GM21528 (cell line): ENCODE results near the gene DEAF1.
"Not testable (repeated sequence)": the region's sequence is repeated elsewhere in the genome, so short reads cannot be mapped to it uniquely, and the experiment has no call there.

Experiments used
- ATAC-seq: cut with Tn5 transposase; IDR thresholded peaks from one replicate; pipeline ENCODE4 v1.9.1; 2021; ENCODE audit warnings: mild to moderate bottlenecking, moderate library complexity; ENCODE audit not compliant: unreplicated experiment, low FRiP score

Gene DEAF1

DNA sequence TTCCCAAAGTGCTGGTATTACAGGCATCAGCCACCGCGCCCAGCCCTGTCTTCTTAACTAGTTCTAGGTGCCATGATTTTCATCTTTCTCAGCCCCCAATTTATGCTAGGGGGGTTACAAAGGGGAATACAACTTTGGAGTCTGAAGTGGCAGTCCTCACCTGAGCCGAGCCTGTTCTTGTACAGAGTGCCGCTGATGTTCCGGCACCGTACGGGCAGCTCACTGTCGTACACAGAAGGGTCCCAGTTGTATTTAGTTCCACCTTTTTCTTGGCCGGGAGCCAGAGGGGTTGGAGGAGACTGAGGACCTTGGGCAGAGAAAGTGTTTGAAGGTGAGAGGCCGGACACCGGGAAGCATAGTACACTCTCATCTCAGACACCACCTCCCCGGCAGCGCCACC, 7.3 kb downstream of the DEAF1 start:
- ATAC-seq = no peak

DNA sequence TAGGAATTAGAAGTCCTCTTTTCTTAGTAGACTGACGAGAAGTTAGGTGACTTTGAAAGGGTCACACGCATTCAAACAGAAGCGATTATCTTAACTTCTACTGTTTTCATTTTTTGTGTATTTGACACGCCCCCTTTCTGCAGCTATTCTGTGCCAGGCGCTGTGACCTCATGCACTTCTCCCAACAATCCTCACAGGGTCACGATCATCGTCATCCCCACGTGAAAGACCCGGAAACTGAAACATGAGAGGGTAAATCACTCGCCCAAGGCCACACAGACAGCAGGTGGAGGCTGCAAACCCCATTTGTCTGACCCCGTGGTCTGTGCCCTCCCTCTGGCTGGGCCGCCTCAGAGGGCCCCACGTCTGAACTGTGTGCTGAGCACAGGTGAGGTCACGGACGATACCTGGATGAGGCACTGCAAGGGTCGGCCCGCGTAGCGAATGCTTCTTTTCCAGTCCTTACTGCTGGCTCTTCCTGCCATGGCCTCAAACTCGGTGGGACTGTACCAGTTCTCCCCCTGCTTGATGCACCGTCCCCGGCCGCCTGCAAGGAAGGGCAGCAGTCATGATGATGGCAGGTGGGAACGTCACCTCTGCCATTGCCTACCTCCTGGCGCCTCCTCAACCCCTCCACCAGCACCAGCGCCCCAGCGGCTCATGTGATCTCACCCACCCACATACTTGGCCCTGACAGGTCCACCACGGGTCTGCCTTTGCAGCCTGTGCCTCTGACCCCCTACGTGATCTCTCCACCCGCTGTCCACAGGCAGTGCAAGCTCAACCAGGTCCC, 8.4 kb downstream of the DEAF1 start:
- ATAC-seq = no peak

DNA sequence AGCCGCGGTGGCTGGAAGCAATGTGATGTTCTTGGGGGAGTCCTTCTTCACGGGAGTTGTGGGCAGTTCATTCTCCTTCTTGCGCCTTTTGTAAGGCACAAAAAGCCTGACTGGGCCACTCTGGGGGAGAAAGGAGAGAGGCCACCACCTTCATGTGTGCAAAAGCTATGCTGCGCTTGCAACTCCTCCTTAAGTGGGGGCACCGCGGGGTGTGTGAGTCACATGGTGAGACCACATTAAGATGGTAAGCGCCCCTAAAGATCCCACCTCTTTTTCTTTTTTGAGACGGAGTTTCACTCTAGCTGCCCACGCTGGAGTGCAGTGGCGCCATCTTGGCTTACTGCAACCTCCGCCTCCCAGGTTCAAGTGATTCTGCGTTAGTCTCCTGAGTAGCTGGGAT, 14.1 kb downstream of the DEAF1 start:
- no peak for ATAC-seq

DNA sequence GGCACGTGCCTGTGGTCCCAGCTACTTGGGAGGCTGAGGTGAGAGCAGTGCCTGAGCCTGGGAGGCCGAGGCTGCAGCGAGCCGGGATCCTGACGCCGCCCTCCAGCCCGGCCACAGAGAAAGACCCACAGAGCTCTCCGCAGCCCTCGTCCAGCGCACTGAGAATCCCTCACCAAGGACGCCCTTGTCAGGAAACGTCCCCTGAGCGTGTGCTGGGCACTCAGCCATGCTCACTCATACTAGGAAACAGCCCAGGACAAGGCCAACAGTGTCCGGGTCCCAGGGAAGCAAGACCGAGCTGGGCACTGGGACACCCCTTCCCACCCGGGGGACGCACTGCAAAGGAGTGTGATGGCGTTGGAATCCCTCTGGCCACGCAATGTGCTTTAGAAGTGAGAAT, 14.5 kb downstream of the DEAF1 start:
- no peak for ATAC-seq

DNA sequence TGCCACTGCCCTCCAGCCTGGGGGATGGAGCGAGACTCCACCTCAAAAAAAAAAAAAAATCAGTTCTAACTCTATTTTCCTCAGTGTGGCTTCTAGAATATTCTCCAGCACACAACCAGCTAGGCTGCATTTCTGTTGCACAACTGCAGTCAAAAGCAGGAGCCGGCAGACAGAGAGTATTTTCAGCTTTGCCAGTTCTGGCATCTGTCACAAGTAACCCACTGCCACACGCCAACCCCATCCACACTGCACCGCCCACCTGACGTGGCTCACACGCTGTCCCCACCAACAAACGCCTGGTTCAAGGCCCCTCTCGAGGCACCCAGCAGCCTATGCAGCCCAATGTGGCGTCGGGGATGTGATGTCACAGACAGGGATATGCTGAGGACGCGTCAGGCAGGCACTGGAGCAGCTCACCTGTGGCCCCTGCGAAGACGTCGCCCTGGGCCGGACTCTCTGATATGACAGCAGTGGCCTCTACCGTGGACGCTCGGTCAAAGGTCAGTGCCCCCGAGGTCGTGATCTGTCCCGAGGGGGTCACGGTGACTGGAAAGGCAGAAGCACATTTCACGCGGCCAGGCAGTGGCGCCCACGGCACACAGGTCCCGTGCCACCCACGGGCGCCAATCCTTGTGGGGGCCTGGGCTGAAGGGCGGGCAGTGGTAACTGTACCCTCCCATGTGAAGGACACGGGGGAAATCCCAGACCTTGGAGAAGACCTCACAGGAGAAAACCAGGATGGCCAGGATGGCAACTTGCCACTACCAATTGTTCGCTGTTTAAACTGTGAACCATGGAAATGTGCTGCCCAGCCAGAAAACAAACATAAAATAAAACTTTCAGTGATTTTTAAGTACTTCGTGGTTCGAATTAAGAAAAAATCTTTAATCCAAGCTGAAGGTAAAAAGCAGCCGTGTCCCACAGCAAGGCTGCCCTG, 15.5 kb downstream of the DEAF1 start:
- ATAC-seq = no peak

DNA sequence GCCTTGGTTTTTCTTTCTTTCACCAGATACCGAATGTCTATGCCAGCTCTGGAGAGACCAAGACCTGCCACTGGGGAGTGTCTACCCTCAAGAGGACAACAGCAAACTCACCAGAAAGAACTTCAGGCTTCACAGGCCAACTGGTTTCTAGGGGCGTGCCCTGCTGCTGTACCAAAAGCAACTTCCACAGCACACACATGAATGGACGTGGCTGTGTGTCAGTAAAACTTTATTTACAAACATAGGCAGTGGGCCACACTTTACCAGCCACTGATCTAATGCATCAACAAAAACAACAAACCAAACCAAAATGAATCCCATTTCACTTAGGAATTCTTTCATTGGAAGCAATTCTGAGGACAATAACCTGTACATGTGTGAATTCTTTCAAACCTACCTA, 16.7 kb downstream of the DEAF1 start:
- ATAC-seq = no peak

DNA sequence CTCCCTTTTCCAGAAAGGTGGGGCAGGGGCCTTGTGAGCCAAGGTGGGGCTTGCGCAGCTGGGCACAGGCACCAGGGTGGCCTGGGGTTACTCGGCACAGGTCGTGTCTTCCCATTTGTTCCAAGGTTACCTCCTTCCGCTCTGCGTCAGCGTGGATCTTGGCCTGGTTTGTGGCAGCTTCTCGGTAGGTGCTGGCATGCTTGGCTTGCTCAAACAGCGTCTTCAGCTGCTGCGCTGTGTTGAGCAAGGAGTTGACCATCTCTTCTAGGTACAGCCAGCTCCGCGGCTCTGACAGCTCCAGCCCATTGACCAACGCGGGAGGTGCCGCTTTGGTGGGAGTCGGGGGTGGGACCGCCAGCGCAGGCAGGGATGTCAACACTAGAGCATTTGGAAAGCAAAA, 20.6 kb downstream of the DEAF1 start:
- ATAC-seq = no peak

DNA sequence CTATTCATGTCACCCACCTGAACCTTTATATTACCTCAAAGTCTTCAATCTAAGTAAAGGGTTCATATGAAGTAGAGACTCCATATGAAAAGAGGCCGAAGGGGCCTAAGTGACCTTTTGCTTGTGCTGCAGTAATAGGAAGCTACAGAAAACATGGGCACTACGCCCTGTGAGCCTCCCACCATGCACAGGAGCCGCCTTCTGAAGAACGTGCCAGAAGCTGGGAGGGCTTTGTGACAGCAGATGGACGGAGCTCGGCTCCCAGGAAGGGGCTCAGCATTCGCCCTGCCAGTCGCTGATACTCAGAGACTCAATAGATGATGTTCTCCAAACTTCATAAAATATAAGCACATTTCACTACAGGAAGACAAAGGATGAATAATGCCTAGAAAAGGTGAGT, 21.2 kb downstream of the DEAF1 start:
- ATAC-seq = no peak

DNA sequence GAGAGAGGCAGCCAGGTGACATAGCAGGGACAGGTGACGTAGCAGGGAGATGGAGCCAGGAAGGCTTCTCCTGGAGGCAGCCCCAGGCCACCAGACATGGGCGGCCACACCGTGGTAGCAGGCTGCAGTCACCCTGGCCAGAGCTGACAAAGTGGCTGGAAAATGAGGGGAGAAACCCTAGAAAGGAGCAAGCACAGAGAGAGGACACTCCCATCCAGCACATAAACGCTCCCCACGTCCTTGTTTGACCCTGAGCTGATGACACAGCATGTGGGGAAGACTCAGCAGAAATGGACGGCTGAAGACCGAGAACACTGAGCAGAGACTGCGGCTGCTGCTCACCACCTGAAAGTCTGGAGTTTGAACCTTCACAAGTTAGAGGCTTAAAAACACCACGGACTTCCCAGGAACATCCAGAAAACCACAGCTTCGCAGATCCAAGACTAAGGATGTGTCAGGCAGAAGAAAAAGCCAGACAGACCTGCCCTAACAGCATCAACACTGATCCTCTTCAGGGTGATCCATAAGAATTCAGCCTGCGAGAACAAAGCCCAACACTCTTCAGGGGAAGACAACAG, 29.2 kb downstream of the DEAF1 start:
- no peak for ATAC-seq

DNA sequence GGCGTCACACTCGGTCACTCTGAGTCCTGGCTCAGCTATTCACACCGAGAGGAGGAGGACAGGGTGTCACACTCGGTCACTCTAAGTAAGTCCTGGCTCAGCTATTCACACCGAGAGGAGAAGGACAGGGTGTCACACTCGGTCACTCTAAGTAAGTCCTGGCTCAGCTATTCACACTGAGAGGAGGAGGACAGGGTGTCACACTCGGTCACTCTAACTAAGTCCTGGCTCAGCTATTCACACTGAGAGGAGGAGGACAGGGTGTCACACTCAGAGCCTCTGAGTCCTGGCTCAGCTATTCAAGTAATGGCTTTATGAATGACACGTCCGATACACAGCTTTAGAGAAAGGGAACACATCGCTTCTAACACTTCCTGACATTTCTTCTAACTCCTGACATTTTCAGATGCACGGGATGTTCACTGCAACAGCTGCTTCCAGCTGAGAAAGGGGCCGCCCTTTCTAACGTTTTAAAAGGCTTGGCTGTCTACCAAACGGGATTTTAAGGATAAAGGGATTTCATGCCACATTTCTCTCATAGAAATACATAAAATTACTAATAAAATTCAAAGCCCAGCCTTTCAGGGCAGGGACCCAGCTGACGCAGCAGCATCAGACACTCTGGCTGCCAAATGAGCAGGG, 29.8 kb downstream of the DEAF1 start:
- no peak for ATAC-seq

DNA sequence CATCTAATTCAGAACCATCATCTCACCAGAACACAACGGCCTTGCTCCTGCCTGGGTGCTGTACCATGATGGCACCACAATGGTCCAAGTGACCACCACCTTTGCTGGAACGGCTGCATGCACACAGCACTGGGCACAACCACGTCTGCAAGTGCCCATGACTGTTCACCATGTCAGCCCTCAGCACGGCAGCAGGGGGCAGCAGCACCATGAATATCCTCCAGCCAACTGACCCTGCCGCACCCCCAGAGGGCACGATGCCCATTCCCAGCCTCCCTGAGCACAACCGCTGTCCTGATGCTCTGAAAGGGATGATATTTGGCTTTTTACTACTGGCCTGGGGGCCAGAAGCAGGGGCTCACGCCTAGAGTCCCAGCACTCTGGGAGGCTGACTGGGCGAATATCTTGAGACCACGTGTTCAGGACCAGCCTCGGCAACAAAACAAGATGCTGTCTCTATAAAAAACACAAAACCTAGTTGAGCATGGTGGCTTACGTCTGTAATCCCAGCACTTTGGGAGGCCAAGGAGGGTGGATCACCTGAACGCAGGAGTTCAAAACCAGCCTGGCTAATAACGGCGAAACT, 32.2 kb downstream of the DEAF1 start:
- no peak for ATAC-seq

DNA sequence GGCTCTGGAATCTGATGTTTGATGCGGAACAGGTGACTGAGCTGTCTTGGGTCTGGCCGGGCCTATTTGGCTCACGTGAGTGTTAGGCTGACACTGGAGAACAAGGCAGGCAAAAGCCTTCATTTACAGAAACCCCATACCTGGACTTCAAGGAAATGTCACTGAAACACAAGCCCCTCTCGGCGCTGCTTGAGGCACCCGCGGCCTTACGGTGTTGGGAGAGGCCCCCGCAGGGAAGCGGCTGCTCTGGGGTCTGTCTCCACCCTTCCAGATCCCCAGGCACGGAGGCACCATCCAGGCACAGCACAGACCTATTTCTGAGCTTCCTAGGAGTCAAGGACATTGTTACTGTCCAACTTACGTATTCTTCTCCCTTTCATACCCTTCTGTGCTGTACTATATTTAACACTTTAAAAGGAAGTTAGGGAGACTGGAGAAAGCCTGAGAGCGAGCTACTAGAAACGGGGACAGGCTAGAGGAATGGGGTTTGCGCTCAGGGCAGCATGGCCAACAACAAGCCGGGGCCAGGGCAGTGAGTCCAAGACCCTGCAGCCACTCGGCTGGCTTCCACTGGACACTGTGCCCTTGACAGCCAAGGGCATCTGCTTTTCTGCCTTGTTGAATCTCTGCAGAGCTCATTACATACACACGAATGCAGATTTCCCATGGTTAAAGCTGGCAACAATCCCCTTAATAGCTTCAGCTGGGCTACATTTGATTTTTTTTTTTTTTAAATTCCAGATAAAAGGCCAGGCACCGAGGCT, 34.2 kb downstream of the DEAF1 start:
- ATAC-seq = no peak

DNA sequence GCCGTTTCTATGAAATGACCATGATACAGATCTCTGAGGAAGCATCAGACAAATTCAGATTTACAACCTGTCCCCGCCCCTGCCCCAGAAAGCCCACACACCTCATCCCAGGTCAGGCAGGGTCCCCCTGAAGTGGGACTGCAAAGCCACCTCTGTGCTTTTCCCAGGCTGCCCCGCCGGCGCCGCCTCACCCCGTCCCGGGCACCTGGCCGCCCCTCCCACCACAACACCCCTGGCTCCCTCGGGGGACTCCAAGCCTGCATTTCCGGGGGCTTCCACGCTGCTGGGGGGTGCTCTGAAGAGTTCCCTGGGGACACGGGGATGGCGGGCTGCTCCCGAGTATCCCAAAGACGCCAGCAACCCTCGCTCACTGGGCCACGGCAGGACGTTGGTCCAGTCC, 34.7 kb downstream of the DEAF1 start:
- ATAC-seq = no peak

DNA sequence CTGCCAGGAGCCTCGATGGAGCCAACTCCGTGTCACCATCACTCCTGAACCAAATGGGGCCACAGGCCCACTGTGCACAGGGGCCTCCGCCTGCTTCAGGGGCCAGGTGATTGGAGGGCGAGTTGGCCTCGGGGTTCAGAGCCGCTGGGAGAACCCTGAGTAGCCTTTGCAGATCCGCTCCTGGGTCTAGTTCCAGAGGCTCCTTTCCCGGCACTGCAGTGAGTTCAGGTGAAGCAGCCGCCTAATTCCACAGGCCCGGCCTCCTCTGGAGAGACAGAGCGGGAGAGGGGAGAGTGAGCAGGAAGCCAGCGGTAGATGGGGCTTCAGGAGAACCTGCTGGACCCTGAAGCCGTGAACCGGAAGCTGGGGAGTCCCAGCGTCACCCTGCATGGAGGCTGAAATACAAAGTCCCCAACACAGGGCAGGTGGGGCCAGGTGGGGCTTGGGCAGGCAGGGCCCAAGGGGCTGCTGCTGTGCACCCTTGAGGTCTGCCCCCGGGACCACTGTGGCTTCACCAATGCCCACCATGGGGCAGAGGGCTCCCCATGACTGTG, 35.4 kb downstream of the DEAF1 start:
- no peak for ATAC-seq

DNA sequence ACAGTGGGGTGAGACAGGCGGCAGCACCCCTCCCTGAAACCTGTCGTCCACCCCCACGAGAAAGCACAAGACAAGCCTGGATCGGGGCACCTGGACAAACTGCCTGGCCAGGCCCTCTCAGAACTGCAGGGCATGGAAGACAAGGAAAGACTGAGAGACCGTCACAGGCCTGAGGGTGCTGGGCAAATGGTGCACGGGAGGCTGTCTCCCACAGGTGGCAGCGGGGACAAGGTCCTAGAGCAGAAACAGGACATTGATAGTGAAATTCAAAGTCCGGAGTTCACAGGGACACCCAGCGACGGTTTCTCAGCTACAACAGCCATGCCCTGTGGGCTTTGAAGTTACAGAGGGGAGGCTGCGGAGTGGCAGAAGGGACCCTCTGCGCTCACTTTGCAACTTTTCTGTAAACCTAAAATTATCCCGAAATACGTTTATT, 37.3 kb downstream of the DEAF1 start:
- ATAC-seq = no peak

DNA sequence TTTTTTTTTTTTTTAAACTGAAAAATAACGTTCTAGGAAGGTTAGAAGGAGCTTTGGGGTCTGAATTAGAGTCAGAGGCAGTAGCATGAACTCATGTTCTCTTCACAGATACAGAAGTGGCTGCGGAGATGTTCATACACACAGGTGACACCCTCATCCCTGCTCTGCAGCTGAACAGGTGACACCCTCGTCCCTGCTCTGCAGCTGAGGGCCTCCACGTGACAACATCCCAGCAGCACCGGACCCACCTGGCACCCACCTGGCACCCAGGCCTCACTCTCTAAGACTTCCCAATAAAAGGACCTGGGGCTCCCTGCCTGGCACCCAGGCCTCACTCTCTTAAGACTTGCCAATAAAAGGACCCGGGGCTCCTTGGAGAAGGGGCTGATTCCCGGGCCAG, 38.2 kb downstream of the DEAF1 start:
- ATAC-seq = no peak

DNA sequence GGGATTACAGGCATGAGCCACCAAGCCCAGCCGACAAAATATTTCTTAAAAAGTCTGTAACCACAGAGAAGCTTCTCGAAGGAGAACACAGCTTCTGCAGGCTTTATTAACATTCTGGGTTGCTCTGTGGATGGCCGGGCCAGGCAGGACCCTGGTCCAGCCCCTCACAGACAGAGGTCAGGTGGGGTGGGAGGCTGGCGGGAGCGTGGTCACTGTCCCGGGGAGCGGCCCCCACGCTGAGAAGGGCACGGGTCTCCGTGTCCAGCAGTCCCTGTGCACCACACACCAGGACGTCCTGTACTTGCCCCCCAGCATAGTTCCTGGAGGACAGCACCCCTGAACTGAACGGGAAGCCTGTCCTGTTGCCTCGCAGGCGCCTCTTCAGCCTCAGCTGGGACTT, 38.6 kb downstream of the DEAF1 start:
- no peak for ATAC-seq

DNA sequence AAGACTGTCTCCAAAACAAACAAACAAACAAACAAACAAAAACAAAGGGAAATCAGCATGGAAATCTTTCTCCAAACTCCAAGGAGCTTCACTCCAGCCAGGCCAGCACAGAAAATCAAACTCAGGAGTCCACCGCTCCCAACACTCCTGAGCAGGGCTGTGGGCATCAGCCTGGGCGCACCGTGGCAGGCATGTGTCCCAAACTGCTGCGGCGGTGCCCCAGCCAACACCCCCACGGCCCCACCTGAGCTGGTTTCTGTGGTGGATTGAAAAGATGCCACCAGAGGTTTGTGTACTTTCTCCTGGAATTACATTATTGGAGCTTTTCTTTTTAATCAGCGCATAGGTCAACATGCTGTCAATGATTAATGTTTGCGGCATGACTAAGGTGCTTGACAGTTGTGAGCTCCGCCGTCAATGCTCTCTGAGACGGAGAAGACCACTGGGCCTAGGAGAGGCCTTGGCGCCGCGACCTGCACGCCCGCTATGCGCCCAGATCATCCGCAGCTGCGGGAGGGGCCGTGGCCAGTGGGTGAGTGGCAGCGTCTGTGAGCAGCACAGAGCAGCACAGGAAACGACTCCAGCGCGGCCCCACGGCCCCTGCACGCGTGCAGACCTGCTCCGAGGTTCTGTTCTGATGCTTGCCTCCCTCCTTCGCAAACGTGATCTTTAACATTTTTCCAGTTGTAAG, 39.8 kb downstream of the DEAF1 start:
- ATAC-seq = no peak

DNA sequence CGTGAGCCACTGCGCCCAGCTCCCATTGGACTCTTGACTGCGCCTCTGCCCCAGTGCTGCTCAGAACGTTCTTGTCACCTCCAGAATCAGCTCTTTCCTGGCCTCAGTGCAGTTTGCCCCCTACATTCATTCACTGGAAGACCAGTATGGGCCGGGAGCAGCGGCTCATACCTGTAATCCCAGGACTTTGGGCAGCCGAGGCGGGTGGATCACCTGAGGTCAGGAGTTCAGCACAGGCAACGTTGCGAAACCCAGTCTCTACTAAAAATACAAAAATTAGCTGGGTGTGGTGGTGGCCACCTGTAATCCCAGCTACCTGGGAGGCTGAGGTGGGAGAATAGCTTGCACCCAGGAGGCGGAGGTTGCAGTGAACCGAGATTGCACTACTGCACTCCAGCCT, 40.6 kb downstream of the DEAF1 start:
- ATAC-seq = not testable (repeated sequence)
